ENCODE data around the gene UHMK1.
"Not testable (repeated sequence)": the region's sequence is repeated elsewhere in the genome, so short reads cannot be mapped to it uniquely, and the experiment has no call there.

Gene UHMK1, protein sequence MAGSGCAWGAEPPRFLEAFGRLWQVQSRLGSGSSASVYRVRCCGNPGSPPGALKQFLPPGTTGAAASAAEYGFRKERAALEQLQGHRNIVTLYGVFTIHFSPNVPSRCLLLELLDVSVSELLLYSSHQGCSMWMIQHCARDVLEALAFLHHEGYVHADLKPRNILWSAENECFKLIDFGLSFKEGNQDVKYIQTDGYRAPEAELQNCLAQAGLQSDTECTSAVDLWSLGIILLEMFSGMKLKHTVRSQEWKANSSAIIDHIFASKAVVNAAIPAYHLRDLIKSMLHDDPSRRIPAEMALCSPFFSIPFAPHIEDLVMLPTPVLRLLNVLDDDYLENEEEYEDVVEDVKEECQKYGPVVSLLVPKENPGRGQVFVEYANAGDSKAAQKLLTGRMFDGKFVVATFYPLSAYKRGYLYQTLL

GRCh38 chr1:162497723-162498495 is at the start of gene UHMK1:
TSS of gene UHMK1 (plus strand) at chr1:162497818. CDS start at chr1:162498001, 183 bp downstream.
- DNase-seq = peak; percentile 92

GRCh38 chr1:162454361-162454760 is 43.3 kb upstream of the UHMK1 start:
- not testable (repeated sequence) for DNase-seq

DNA sequence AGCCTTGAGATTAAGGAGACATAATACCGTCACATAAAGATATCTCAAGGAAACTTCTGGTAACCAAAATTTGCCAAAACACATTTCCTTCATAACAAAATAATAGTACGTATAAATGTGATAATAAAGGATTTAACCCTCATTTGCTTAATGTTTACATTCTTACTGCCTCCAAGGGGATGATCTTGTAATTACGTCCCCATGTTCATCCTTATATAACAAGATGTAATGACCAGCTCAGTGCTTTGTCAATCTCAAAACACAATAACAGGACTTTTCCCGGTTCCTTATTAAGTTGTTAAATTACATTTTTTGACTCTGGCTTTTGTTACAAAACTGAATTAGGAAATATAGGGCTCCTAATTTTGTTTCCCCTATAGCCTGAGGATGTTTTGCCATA is 41.3 kb upstream of the UHMK1 start:
- no peak for DNase-seq

DNA sequence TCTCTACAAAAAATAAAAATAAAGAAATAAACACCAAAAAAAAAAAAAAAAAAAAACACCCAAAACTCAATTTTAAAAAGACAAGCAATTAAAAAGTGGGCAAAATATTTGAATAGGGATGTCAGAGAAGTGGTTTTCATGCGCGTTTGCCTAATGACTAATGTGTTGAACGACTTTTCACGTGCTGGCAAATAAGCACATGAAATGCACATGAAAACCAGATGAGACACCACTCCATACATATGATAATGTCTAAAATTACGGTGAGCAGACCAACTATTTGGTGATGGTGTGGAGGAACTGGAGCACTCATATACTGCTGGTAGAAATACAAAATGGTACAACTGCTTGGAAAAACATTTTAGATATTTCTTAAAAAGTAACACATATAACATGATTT is 39.4 kb upstream of the UHMK1 start:
- no peak for DNase-seq

GRCh38 chr1:162462425-162462824 is 35.2 kb upstream of the UHMK1 start:
- not testable (repeated sequence) for DNase-seq

GRCh38 chr1:162463021-162463420 is 34.6 kb upstream of the UHMK1 start:
- no peak for DNase-seq

DNA sequence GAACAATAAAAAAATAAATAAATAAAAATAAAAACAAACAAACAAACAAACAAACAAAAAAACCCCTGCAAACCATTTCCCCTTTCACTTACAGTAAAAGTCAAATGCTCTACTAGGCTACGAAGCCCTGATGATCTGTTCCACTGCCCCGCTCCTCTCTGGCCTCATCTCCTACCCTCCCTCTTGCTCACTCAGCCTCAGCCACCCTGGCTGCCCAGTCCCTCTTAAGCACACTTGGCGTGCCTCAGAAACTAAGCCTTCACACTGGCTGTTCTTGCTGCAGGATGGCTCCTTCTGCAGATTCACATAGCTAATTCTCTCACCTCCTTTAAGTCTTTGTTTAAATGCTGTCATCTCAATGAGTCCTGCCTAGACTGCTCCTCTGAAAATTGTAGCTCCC is 30.8 kb upstream of the UHMK1 start:
- no peak for DNase-seq

- DNase-seq = no peak
Observed at GRCh38 chr1:162470216-162470615, 27.4 kb upstream of the UHMK1 start.

- no peak for DNase-seq
Observed at GRCh38 chr1:162471290-162471853, 26.2 kb upstream of the UHMK1 start.

DNA sequence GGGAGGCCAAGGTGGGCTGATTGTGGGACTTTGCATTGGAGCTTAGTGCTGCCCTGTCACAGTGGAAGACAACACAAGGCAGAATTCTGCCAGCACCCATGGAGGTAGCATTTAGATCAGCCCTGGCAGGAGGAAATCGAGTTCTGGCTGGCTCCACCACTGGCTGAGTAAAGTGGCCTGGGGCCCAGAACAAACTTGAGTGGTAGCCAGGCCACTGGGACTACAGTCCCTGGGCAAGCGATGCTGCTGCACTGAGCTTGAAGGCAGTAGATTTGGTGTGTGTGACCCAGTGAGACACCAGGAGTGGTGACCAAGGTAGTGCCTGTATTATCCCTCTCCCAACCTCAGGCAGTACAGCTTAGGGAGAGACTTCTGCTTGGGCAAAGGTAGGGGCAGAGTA is 22.5 kb upstream of the UHMK1 start:
- DNase-seq = no peak

DNA sequence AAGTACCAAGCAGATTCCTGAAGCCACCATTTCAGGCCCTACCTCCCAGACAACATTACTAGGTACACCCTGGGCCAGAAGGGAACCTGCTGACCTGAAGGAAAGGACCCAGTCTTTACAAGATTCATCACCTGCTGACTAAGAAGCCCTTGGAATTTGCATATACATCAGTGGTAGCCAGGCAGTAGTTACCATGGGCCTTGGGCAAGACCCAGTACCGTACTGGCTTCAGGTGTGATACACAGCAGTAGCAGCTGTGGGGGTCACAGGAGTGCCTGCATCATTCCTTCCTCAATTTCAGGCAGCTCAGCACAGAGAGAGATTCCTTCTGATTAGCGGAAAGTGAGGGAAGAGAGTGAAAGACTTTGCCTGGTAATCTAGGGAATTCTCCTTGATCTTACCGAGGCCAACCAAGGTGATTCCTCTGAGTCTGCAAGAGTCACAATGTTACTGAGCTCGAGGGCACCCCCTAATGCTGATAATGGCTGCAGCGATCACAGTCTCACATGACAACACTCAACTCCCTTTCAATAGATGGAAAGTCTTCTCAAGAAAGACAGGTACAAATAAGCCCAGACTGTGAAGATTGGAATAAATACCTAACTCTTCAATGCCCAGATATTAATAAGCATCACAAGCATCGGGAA is 22.0 kb upstream of the UHMK1 start:
- no peak for DNase-seq

GRCh38 chr1:162476620-162477019 is 21.0 kb upstream of the UHMK1 start:
- no peak for DNase-seq

DNA sequence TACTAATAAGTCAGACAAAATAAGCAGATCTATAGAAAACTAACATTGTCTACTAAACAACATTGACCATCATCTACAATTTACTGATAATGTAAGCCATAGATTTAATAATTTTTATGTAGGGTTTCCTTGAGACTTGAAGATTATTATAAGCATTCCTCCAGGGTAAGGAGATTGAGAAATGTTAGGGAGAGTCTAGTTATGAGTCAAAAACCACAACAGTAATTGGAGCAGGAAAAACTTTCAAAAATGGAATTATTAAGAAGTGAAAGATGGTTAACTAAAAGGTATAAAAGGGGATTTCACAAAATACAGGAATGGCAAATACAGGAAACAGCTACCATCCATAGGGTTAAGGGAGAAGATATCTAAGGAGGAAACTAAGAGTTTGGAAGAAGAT is 12.4 kb upstream of the UHMK1 start:
- no peak for DNase-seq

GRCh38 chr1:162487241-162487640 is 10.4 kb upstream of the UHMK1 start:
- DNase-seq = no peak

DNA sequence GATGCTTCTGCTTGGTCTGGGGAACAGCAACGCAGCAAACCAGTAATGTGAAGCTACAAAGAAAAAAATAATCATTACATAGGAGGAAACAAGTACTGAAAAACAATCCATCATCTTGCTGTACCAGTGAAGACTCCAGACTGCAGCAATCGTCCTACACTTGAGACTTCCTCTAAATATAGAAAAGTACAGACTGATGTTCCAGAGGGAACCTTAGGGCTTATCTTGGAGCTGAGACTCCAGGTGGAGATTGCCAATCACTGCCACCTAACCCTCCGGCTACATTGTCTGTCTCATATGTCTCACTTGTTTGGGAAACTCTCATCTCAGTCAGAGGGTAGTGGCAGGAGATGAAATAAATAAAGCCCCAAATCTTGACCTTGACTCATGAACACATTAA is 9.4 kb upstream of the UHMK1 start:
- no peak for DNase-seq

DNA sequence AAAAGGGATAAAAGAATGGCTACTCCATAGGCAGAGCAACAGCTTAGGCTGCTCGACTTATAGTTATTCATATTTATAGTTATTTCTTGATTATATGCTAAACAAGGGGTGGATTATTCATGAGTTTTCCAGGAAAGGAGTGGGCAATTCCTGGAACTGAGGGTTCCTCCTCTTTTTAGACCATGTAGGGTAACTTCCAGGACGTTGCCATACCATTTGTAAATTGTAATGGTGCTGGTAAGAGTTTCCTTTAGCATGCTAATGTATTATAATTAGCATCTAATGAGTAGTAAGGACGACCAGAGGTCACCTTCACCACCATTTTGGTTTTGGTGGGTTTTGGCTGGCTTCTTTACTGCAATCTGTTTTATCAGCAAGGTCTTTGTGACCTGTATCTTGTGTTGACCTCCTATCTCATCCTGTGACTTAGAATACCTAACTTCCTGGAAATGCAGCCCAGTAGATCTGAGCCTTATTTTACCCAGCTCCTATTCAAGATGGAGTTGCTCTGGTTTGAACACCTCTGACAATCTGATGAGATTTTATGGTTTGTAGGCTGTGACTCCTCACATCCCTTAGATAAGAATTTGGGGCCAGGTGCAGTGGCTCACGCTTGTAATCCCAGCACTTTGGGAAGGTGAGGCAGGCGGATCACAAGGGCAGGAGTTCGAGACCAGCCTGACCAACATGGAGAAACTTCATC is 1.9 kb upstream of the UHMK1 start:
- not testable (repeated sequence) for DNase-seq

GRCh38 chr1:162497104-162497722 is 405 bp upstream of the UHMK1 start:
- DNase-seq = no peak

GRCh38 chr1:162498496-162498810 is 835 bp downstream of the UHMK1 start:
- no peak for DNase-seq

- DNase-seq = no peak
Observed at GRCh38 chr1:162500805-162501204, 3.2 kb downstream of the UHMK1 start.

GRCh38 chr1:162502077-162502476 is 4.5 kb downstream of the UHMK1 start:
- DNase-seq = no peak

GRCh38 chr1:162502928-162503327 is 5.3 kb downstream of the UHMK1 start:
- no peak for DNase-seq

GRCh38 chr1:162527314-162527713 is 29.7 kb downstream of the UHMK1 start:
- no peak for DNase-seq

Data from right forelimb (tissue), 1 donor.